Fibroblast of skin of scalp (primary cell): ENCODE results near the gene EPPIN.

Source experiments
- DNase-seq: peaks from one replicate; pipeline ENCODE4 v3.0.0-alpha.2; 2013

The EPPIN gene

GRCh38 chr20:45538209-45538799 is 8.9 kb downstream of the EPPIN start:
- no peak for DNase-seq

GRCh38 chr20:45527294-45527693 is 19.9 kb downstream of the EPPIN start:
- no peak for DNase-seq

- DNase-seq = no peak
These were observed 23.4 kb downstream of the EPPIN start for GRCh38 chr20:45523821-45524220.

GRCh38 chr20:45518282-45518681 is 28.9 kb downstream of the EPPIN start:
- no peak for DNase-seq

- no peak for DNase-seq
These were observed 31.9 kb downstream of the EPPIN start, which contains the start of gene SPINT3 for GRCh38 chr20:45515147-45515913. TSS of gene SPINT3 (minus strand) at chr20:45515622. CDS start at chr20:45515608, 14 bp downstream.

- DNase-seq = no peak
These were observed 36.8 kb downstream of the EPPIN start for GRCh38 chr20:45510242-45510862.

- no peak for DNase-seq
These were observed 38.1 kb downstream of the EPPIN start for GRCh38 chr20:45509091-45509490.

- DNase-seq = no peak
These were observed 38.9 kb downstream of the EPPIN start for GRCh38 chr20:45508068-45508886.

GRCh38 chr20:45507011-45507820 is 40.0 kb downstream of the EPPIN start:
- no peak for DNase-seq

- no peak for DNase-seq
These were observed 40.8 kb downstream of the EPPIN start for GRCh38 chr20:45506398-45506797.

GRCh38 chr20:45503403-45503802 is 43.8 kb downstream of the EPPIN start:
- DNase-seq = no peak

GRCh38 chr20:45502561-45502960 is 44.6 kb downstream of the EPPIN start:
- no peak for DNase-seq

- DNase-seq = no peak
These were observed 45.6 kb downstream of the EPPIN start for GRCh38 chr20:45501600-45501999.

- no peak for DNase-seq
These were observed 47.2 kb downstream of the EPPIN start for GRCh38 chr20:45500022-45500421.

- DNase-seq = no peak
These were observed 49.2 kb downstream of the EPPIN start for GRCh38 chr20:45497971-45498494.

GRCh38 chr20:45496166-45496565 is 51.0 kb downstream of the EPPIN start:
- DNase-seq = no peak

GRCh38 chr20:45495501-45495941 is 51.7 kb downstream of the EPPIN start:
- DNase-seq = no peak
